Activated CD4-positive, alpha-beta T cell treated with anti-CD3 and anti-CD28 coated beads, Interleukin-2, amount 10 ng/mL, durations not matched to agents 7 days and 5 days (primary cell): ENCODE results near the gene TPD52L2. TPM values are rescaled to one million over a fixed set of nuclear protein-coding genes. Genes with fewer than 3 reads are reported as not detected.

Experiments used
- CTCF ChIA-PET: fragments of 350-600 bp; sonication (Branson Sonifier 250); formaldehyde crosslinking; loops from one replicate; lab custom pipeline; 2021; ENCODE audit warnings: antibody characterized with exemption; lab: Charles Lee
- POLR2A ChIA-PET: fragments of 350-600 bp; sonication (Branson Sonifier 250); formaldehyde crosslinking; loops from one replicate; lab custom pipeline; 2021; ENCODE audit warnings: antibody characterized with exemption; lab: Charles Lee
- DNase-seq: peaks from one replicate; pipeline ENCODE4 v3.0.0-alpha.2; 2020
- H3K27ac Mint-ChIP-seq: one replicate; pipeline ENCODE4 v1.8.0; 2021; ENCODE audit warnings: mild to moderate bottlenecking, moderate library complexity, mixed read lengths
- H3K27me3 Mint-ChIP-seq: one replicate; pipeline ENCODE4 v1.8.0; 2021; ENCODE audit warnings: mixed read lengths
- H3K36me3 Mint-ChIP-seq: one replicate; pipeline ENCODE4 v1.8.0; 2021; ENCODE audit warnings: low read depth, mixed read lengths
- H3K4me1 Mint-ChIP-seq: one replicate; pipeline ENCODE4 v1.8.0; 2021; ENCODE audit warnings: mixed read lengths
- H3K4me3 Mint-ChIP-seq: one replicate; pipeline ENCODE4 v1.8.0; 2021; ENCODE audit warnings: mild to moderate bottlenecking, moderate library complexity, mixed read lengths
- H3K9me3 Mint-ChIP-seq: one replicate; pipeline ENCODE4 v1.8.0; 2021; ENCODE audit warnings: mixed read lengths
- microRNA-seq: library from miRNA; unstranded; fragments of <30 nt; microRNA quantifications from one replicate; pipeline ENCODE4 v1.2.0, GENCODE V29; 2021; ENCODE audit warnings: borderline microRNAs expressed, borderline replicate concordance
- total RNA-seq, 2 experiments: library from RNA; stranded (reverse); gene quantifications; one replicate each; pipeline ENCODE4 v1.2.3, GENCODE V29; 2021

Gene TPD52L2
- total RNA-seq, 2 experiments from 2014 or later, result 39.6 to 41.6 TPM

DNA sequence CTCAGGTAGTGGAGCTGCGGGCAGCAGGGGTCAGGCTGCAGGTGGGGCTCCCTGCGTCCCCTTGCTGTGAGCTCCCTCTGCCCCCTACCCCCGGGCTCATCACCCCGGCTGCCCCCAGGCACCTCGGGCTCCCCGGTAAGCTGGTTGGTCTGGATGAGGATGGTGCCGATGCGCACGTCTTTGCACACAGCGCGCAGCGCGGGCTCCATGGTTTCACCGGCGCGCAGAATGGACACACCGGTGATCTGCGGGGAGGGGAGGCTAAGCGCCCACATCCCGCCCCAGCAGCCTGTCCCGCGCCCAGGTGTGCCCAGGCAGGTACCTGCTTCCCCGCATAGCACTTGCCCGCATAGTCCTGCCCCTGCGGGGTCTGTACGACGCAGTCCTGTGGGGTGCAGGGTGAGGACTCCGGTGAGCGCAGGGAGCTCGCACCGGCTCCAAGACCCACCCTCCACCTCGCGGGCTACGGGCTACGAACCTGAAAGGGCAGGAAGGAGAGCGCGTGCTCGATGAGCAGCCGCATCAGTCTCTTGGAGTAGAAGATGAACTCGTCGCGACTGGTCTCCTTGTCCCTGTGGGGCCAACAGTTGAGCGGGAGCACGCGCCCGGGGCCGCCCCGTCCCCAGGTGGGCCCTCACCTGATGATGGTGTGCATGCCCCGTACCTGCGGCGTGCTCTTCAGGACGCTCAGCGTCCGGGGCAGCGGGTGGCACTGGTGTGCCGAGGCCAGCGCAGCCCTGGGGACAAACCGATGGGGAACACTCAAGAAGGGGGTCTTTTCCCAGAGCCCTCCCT is 75.6 kb downstream of the TPD52L2 start:
- Mint-ChIP-seq H3K36me3 (peaks cover 39% of the 10 kb centered on the region), H3K27me3 (no peaks in the 10 kb centered on the region), H3K4me1 (peaks cover 29% of the 10 kb centered on the region), H3K27ac (peak overlapping the region; percentile 90), H3K9me3 (peaks cover 2% of the 10 kb centered on the region), H3K4me3 (no peak overlapping the region)
- CTCF ChIA-PET, result interaction anchor here (1.0 kb wide), 1 partner anchor 44 kb away, joined by 3 read pairs; no protein-coding TSS in a partner anchor
- POLR2A ChIA-PET, result interaction anchor here (0.8 kb wide), 1 partner anchor 12 kb away, joined by 3 read pairs; no protein-coding TSS in a partner anchor
- no peak for DNase-seq

Small RNAs within 50 kb of the gene (microRNA-seq; reads per million reads assigned to microRNA genes)
- not detected for gene MIR1914
- gene MIR941-1, result not detected
- gene MIR941-2, result not detected
- not detected for gene MIR941-3
- gene MIR941-4, result not detected
- not detected for gene MIR941-5

Other genes starting within 250 kb of the TPD52L2 start
- 10 to 100 TPM; 20.0 to 20.5 TPM for gene GMEB2, start 238.2 kb upstream of the TPD52L2 start, total RNA-seq
- 10 to 100 TPM; 49.4 to 54.4 TPM for gene STMN3, start 211.8 kb upstream of the TPD52L2 start, total RNA-seq
- 10 to 100 TPM; 53.3 to 58.9 TPM for gene RTEL1, start 207.0 kb upstream of the TPD52L2 start, total RNA-seq
- gene TNFRSF6B, start 168.6 kb upstream of the TPD52L2 start, total RNA-seq, result 1 to 10 TPM in 1 of 2 experiments, not detected in 1; 1.0 TPM
- gene ARFRP1, start 157.3 kb upstream of the TPD52L2 start, total RNA-seq, result 10 to 100 TPM; 52.7 to 64.5 TPM
- gene ZGPAT, start 157.2 kb upstream of the TPD52L2 start, total RNA-seq, result 10 to 100 TPM; 37.3 to 43.3 TPM
- gene LIME1, start 128.6 kb upstream of the TPD52L2 start, total RNA-seq, result 100 to 1,000 TPM; 253 to 302 TPM
- gene SLC2A4RG, start 125.5 kb upstream of the TPD52L2 start, total RNA-seq, result 100 to 1,000 TPM; 105 to 129 TPM
- gene ZBTB46, start 34.0 kb upstream of the TPD52L2 start, total RNA-seq, result not detected
- not detected for gene ABHD16B, start 3.8 kb upstream of the TPD52L2 start, total RNA-seq
- gene DNAJC5, start 29.9 kb downstream of the TPD52L2 start, total RNA-seq, result 10 to 100 TPM; 54.0 to 58.7 TPM
- gene UCKL1, start 91.1 kb downstream of the TPD52L2 start, total RNA-seq, result 10 to 100 TPM; 37.8 to 41.0 TPM
- gene ZNF512B, start 104.7 kb downstream of the TPD52L2 start, total RNA-seq, result 10 to 100 TPM; 19.3 to 21.4 TPM
- gene SAMD10, start 114.4 kb downstream of the TPD52L2 start, total RNA-seq, result 10 to 100 TPM; 16.3 to 17.2 TPM
- gene PRPF6, start 115.9 kb downstream of the TPD52L2 start, total RNA-seq, result 10 to 100 TPM; 67.1 to 70.8 TPM
- gene C20orf204, start 170.9 kb downstream of the TPD52L2 start, total RNA-seq, result 1 to 10 TPM; 3.5 to 4.8 TPM
- under 1 TPM; 0.10 to 0.15 TPM for gene SOX18, start 184.4 kb downstream of the TPD52L2 start, total RNA-seq
- gene TCEA2, start 197.9 kb downstream of the TPD52L2 start, total RNA-seq, result 10 to 100 TPM; 47.6 to 57.9 TPM
- gene RGS19, start 214.2 kb downstream of the TPD52L2 start, total RNA-seq, result 100 to 1,000 TPM; 105 to 107 TPM
- 1 to 10 TPM; 1.6 TPM for gene OPRL1, start 214.8 kb downstream of the TPD52L2 start, total RNA-seq
- gene LKAAEAR1, start 219.1 kb downstream of the TPD52L2 start, total RNA-seq, result under 1 TPM; 0.44 to 0.89 TPM
- not detected for gene NPBWR2, start 242.3 kb downstream of the TPD52L2 start, total RNA-seq